ENCODE measurements around the gene AADACL4.

GRCh38 chr1:12703821-12704451, 60.1 kb downstream of the AADACL4 start:
- TF ChIP-seq POLR2A (IDR thresholded peaks at IDR 0.05; ENCODE audit: low read length): no peak
- TF ChIP-seq GATA1 (IDR thresholded peaks at IDR 0.05; ENCODE audit: low read depth, low read length): no peak
